KBM-7 (cell line): Measurements from ENCODE around the gene WDR54.

Source experiments
- DNase-seq: peaks from one replicate; pipeline ENCODE4 v3.0.0-alpha.2; 2015
- in situ Hi-C: fragments of 300-500 bp; cut with MboI; formaldehyde crosslinking; loops from 2 replicates; pipeline ENCODE4 v1.14.3; 2020; ENCODE audit warnings: low sequenced_read_pairs, low pct_unique_long_range_greater_than_20kb, mixed read lengths

Gene WDR54

GRCh38 chr2:74471332-74472065 is 50.0 kb downstream of the WDR54 start:
- in situ Hi-C loops, result no loop called here
- DNase-seq, result no peak

DNA sequence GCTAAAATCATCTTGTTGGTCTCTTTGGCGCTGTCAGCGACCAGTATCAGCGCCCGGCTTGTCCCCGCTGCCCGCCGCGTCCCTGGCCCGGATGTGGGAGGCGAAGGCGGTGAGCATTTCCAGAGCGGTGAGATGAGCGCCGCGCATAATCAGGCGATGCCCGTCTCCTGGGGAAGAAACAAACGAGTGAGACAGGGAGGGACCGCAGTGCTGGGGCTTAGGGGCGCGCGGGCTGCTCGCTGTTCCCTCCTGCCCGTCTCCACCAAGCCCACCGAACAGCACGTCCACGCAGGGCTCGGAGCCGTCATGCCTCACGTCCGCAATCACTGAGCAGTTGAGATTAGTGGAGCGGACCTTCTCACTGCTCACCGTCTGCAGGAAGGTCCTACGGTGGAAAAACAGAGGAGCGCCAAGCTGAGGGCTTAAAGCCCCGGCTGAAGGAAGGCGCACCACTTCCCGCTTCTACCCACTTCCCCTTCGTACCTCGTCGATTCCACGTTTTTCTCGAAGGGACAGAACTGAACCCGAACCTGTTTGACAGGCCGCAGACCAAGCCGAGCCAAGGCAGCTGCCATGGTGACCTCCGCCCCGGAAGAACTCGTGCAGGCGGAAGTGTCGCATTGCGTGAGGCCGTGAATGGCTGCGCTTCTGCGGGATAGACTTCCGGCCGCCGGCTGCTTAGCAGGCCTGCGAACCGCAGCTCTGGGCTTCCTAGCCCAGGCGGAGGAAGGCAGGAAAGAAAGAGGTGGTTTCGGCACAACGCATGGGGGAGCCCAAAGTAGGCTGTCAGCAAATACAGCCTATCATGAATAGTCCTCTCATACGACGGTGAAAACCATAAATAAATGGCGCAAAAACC is 50.8 kb downstream of the WDR54 start, which contains the start of gene MRPL53:
Gene MRPL53, minus strand, starts transcription at position 595 of the 859 bp plus-strand sequence. Its CDS starts 20 bp downstream, at position 575.
- in situ Hi-C loops, result no loop called here
- DNase-seq, result peak; percentile 95

DNA sequence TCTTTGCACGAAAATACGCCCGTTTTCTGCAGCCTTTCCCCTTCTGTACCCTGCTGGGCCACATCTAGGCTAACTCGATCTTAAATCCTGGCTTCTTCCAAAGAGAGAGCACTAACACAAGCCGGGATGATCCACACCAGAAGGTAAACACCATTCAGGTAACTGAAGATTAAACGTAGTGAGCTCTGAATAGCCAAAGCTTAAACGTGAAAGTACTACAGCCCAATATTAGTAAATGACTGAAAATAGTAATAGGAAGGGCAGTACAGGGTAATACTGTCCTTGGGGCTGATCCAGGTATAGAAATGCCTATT is 51.4 kb downstream of the WDR54 start:
- in situ Hi-C loops, result no loop called here
- DNase-seq, result no peak

DNA sequence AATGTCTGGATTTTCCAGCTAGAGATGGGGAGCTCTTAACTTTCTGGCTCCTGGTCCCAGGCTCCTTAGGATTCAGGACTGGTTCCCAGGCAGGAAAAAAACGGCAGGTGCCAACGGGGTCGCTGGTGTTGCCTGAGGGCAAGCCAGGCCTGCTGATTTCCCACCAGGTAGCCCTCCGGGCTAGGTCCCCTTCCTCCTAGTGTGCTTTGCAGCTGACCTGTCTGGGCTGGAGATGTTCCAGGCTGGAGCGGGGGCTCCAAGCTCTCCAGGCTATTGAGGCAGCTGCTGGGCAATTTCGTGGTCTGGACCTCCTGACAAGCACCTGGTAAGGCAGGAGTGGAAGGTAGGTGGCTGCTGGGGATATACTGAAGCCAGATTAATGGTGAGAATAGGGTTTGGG is 53.0 kb downstream of the WDR54 start:
- in situ Hi-C loops, result no loop called here
- DNase-seq, result no peak

GRCh38 chr2:74474899-74475298 is 53.4 kb downstream of the WDR54 start:
- no peak for DNase-seq
- in situ Hi-C loops, result no loop called here
